Superior temporal gyrus (tissue), 1 donor: Measurements from ENCODE around the gene POLN.

Experiments used
- DNase-seq: peaks from one replicate; pipeline ENCODE4 v3.0.0-alpha.2; 2016; ENCODE audit errors: extremely low spot score

Gene POLN

DNA sequence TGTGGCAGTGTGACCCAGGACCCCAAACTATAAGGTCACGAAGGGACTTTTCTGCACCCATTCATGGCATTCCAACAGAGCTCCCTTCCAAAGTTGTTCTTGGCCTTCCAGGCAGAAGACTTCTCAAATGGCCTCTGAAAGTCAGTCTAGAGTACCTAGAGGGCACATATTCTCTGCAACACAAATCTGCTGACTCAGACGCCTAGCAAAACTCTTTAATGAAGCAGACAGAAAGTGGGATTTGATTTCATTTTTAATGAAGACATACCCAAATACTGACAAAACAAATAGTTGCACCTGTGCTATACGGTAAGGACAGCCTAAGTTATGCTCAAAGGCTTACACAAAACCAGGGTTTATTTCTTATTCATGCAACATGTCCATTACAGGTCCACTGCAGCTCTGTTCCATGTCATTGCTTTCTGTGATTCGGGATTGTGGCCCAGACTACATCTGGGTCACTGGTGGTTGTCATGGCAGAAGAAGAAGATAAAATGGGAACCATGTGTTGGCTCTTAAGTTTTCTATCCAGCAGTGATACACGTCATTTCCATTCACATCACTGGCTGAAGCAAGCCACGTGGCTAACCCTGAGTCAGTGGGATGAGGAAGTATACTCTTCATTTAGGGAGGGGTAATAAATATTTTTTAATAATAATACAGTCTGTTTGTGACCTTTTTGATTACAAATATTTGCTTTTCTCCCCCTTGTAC is 125.1 kb downstream of the POLN start:
- no peak for DNase-seq

DNA sequence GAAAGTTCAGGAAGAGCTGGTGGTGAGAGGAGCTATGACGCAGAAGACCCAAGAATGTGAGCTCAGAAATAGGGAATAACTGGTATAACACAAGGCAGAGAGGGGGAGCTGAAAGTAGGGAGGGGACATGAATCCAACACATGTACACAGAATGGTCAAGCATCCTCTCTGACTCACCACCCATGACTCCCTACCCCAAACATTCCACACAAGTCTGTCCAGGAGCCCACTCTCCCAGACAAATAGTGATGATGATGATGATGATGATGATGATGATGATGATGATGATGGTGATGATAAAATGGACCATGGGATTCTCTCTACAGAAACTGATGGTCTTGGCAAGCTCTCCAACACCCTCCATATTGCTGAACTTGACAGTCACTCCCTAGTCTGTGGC is 136.4 kb downstream of the POLN start:
- DNase-seq: no peak

DNA sequence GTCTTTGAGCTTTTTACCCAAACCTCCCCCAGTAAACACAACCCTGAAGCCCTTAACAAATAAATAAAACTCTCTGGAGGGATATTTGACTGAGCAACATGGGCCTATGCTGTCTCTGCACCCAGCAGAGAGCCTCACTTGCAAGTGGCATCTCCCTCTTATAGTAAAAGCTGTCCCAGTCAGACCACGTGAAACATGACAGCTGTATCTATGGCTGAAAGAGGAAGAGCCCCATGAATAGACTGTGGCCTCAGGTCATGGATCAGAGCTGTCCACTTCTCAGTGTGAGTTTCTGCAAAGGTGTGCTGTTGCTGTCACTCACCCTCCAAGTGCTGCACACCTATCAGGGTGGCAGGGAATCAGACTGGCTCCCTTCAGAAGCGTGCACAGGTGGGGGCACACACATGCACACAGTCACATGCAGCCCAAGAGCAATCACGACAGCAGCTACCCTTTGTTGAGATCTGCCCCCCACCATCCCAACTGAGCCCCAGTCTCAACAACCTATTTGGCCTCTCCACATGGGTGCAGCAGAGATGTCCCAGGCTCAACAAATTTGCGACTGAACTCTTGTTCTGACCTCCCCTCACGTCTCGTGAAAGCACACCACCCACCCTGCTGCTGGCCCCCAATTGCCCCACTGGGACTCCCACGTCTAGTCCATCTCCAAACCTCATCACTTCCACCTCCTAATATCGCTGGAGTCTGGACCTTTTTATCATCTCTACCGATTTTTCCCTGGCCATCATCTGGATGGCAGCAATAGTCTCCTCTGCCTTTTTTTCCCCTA is 137.2 kb downstream of the POLN start:
- DNase-seq: no peak

DNA sequence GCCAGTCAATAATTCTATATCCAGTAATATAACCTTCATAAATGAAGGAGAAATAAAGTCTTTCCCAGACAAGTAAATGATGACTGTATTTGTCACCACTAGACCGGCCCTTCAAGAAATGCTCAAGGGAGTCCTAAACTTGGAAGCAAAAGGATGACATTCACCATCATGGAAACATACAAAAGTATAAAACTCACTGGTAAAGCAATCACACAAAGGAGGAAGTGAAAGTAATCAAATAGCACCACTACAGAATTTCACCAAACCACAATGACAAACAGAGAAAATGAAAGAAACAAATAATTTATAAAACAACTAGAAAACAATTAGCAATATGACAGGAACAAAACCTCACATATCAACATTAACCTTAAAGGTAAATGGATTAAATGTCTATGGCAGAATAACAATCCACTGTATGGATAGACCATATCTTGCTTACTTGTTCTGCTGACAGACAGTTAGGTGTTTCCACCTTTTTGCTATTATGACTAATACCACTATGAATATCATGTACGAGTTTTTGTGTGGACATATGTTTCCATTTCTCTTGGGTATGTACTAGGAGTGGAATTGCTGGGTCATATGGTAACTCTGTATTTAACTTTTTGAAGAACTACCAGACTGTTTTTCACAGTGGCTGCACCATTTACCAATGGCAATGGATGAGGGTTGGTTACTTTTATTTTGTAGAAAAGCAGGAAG is 137.9 kb downstream of the POLN start:
- no peak for DNase-seq

DNA sequence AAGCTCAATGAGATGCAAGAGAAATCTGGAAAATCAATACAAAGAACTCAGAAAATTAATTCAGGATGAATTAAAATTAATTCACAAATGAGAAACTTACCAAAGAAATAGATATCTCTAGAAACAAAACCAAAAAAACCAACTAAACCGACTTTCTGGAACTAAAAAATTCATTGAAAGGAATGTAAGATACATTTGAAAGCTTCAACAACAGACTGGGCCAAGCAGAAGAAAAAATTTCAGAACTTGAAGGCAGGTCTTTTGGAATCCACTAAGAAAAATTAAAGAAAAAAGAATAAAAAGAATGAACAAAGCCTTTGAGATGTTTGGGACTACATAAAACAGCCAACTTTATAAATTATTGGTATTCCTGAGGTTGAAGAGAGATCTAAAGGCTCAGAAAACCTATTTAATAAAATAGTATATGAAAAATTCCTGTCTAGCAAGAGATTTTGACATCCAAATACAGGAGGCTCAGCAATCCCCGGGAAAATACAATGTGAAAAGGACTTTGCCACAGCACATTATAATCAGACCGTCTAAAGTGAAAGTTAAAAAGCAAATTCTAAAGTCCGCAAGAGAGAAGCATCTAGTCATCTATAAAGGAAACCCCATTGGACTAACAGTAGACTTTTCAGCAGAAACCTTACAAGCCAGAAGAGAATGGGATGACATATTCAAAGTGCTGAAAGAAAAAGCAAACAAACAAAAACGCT is 138.6 kb downstream of the POLN start:
- DNase-seq: no peak

DNA sequence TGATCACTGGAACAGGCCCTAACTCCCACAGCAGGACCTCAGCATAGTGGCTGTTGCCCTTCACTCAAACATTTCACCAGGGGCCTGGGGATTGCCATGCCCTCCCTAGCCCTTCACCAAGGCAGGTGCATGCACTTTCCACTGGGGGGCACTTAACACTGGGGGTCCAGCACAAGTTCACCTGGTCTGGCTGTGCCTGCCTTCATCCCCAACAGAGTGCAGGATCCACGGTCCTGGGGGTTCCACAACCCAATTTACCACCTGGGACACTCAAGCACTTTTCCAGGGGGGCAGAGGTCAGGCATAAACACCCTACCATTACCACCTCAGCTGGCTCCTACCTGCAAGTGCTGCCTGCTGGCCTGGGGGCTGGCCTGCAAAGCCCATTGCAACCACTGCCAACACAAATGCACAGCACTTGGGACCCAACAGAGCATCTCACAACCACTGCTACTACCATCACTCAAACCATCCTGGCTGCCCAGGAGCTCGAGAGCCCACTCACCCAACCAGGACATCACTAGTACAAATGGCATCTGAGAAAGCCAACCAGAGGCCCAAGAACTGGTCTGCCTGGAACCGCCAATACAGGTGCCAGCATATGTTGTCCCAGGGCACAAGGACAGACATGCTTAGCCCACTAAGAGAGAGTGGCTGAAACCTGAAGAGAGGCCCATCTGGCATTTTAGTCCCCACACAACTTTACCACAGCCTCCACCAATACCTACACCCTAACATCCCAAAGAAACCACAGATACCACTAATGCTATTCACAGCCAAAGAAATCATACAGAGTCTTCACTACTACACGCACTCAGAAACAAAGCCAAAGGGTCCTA is 139.7 kb downstream of the POLN start:
- DNase-seq: no peak

DNA sequence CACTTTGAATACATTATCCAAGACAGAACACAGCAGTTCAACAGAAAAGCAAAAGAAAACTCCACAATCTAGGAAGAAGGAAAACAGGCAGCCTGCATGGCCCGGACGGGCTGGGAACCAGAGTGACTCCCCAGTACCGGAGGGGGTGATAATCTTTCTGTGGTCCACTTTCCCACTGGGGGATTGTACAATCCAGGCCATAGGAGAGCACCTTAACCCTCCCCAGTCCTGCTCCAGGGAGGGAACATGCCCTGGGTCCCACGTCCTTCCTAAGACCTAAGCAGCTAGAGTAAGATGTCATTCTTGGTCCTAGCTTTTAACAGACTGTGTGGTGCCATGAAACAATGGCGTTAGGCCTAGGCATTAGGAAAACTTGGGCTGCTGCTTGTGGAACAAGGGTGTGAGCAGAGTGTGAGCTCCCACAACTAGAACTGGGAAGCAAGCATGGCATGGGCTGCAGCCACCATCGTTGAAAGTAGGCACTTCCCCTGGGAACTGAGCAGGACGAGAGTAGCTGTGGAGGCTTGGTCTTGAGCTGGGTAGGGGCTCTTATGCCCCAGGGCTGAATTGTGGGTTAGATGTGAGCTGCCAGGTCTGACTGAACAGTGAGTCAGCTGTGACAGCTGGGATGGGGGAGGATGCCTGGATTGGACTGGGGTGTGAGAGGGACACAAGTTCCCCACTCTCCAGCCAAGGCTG is 140.4 kb downstream of the POLN start:
- DNase-seq: no peak

DNA sequence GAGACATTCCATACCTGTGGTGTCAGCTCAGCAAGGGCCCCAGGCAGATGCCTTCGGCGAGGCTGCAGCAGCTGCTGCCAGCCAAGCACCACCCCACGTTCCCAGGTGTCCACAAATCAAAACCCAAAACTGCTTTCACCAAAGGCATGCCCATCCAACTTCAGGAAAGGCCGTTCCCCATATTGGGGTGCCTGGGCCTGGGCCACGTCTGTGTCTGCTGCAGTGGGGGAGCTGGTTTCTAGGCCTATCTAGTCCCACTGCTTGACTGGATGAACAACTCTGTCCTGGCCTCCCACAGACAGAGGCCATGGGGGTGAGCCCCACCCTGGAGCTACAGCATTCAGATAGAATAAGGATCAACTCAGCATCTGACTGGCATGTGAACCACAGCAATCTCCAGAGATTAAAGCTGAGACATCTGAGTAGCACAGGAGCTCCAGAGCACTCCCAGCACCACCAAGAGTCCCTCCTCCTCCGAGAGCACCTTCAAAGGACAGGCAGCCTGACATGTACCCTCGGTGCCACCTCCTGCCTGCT is 145.8 kb downstream of the POLN start:
- no peak for DNase-seq

DNA sequence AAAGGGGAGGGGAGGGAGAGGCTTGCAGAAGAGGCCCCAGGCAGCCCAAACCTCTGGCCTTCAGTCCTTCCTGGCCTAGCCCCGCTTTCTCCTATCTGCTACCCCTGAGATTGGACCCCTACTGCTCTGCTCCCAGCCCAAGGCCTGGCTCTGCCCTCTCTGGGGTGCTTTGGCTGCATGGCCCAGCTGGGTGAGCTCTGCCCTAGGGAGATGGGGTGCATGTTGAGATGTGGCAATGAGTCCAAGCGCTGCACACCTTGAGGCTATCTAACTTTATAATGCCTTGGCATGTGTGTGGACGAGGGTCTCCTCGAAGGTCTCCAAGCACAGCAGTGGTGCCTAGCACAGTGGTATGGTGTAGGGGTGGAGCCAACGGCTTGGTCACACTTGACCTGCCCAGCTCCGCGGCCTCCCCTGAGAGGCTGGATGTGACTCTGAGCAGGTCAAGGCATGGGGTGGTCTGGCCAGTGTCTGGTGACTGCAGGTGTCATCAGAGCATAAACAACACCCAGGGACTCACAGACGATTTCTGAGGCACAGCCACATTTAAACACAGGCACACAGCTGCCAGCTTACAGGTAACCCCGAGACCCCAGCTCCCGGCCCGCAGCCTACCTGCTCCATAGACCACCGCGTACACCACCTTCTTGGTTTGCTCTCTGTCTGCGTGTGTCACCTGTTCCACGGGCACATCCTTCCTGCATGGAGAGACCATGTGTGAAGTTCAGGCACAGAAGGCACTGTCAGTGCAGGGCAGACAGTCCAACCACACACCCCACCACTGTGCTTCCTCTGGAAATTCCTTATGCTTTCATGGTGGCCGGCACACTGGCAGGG is 146.5 kb downstream of the POLN start:
- no peak for DNase-seq

DNA sequence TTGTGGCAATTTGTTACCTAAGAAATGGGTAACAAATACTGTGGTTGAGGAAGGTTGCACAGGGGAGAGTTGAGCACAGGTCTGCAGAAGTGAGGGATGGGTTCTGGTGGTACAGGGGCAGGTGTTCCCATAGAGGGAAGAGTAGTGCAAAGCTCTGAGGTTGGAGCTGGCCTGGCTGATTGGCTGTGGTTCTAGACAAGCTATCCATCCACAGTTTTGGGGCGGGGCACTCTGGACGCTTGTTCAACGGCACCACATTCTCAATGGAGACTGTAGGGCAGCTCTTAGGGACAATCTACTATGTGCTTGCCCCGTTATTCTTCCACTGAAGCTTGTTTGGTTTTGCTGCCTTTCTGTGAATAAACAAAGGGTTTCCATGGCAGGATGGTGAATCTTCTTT is 147.4 kb downstream of the POLN start:
- no peak for DNase-seq

DNA sequence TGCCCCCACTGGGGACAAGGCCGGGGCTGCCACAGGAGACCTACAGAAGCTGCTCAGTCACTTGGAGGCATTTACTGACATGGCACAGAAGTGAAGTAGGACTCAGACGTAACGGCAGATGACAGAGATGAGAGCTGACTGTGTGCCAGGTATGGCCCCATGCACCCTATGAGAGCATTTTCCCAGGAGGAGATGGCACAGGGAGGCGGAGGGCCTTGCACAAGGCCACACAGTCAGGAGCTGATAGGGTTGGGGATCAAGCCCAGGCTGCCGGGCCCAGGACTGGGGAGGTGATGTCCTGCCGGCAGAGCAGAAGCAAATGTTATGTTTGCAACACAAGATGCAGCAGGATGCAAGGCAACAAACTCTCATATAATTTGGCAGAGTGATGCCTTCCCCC is 148.7 kb downstream of the POLN start:
- DNase-seq: no peak

DNA sequence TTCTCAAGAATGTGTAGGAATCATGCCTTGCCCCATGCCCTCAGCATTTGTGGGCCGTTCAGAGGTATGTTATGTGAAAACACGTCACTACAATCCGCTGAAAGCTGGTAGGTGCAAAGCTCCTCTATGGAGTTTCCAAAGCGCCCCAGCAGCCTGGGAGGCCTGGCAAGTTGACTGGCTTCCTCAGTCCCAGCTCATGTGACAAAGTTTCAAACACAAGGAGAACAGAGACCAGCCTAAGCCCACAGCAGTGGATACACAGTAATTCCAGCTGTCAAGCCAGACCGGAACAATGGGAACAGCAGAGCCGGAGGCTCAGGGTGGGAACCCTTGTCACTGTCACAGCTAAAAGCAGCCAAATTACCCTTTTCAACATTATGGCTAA is 149.3 kb downstream of the POLN start:
- no peak for DNase-seq

DNA sequence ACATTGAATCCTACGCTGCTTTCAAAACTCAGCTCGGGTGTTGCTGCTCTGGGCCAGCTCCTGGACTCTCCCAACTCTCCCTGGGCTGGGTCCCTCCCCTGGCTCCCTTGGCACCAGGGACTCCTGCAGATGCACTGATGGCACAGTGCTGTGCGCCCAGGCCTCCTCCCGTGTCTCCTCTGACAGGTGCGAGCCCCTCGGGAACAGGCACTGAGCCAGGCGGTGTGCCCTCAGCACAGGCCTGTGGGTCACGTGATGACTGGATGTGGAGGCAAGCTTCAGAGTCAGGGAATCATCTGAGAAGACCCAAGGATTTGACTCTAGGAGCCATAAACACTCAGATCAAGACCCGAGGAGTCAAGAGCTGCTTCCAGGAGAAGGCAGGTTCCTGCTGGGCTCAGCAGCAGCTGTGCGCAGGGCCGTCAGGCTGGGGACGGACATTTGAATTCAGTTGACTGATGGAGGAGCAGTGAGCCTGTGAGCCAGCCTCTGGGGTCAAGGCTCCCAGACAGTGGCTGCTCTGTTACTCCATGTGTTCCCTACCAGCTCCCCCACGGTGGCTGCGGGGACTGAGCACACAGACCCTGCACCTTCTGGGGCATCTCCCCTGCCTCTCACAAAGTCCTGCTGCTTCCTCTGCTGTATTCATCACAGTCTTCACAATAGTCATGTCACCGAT is 149.8 kb downstream of the POLN start:
- DNase-seq: no peak

DNA sequence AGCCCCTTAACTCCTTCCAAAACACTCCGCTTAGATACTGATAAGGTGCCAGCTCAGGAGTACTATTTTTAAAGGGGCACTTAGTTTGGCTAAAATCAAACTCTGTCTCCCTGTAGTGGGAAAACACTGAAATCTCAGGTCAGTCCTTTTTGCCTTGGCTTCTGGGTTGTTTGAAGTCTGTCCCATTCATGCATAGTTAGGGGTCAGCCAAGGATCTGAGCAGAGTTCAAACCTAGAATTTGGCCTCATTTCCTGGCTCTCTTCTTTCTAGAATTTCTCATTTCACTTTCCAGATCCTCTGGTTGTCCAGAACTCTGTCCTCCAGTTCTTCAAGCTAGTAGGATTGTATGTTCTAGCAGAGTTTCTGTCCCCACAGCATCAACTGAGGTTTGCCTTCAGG is 151.3 kb downstream of the POLN start:
- no peak for DNase-seq

DNA sequence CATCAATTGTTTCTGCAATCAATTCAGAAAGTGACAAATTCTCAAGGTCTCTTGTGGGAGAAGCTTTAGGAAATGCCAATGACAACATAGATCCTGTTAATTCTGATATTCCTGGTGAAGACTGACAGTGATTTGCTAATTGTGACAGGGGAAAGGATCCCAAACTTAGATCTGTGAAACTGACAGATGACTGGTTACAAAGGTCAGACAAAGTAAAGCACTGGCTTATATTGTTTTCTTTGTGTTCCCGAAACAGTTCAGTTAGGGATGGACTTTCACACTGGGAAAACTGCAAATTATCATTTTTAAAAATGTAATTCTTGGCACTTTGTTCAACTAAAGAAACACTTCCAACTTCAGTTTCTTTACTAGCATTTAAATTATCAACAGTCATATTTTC is 152.7 kb downstream of the POLN start:
- DNase-seq: no peak

DNA sequence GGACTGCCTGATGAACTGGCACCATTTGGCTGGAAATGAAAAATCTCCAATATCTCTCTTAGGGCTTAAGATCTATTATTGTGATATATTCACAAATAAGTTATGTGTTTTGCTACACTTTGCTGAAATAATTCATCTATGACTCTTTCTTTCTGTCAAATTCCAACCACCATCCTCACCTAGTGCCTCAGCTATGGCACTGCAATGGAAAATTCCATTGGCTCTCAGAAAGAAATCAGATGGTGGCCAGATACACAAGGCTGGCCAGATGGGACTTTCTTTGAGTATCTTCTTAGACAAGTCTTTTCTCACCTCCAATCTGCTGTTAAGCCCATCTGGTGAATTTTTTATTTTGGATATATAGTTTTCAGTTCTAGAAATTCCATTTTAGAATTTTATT is 154.8 kb downstream of the POLN start:
- DNase-seq: no peak

DNA sequence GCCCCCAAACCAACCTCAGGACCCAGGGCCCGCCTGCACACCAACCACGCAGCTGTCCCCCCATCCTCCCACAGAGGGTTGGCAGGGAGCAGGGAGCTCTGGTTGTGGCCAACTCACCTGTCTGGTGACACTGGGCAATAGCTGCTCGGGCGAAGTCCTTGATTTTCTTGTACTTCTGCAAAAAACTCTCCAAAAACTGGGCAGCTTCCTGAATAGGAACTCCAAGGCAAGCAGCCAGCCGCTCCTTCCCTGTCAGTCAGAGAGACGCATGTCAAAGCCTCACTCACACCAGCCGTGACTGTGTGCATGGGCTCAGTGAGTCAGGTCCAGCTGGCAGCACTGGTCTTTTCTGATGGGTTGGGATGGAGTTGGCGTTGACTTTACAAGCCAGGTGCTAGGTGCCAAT is 156.4 kb downstream of the POLN start:
- DNase-seq: no peak

DNA sequence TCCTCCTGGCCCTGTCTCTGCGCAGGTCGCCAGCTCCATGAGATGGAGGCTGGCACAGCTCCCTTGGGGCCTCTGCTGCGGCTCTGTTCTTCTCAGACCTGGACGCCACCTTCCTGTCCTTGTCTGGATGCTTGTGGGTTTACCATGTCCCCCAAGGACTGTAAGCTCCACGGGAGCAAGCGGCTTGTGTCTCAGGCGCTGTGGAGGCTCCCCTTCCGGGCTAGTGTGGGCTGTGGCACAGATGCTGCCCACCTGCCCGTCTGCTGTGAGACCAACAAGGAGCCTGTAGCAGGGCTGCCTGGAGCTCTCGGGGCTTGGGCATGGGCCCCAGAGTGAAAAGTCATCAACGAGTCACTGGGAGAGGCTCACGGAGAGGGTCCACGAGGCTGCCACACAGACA is 157.6 kb downstream of the POLN start:
- DNase-seq: no peak

DNA sequence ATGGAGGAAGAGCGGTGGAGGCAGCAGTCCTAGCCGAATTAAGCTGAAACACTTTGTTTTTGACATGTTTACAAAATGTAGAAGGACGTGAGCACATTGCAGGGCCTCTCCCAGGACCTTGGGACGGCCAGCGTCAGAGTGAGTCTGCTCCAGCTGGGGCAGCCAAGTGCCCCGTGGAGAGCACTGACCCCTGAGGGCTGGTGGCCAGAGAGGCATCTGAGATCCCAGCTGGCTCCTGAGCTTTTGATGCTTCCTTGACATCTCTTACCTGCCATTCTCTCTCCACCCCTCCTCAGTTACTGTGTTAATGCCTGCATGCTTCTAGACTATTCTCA is 158.1 kb downstream of the POLN start:
- no peak for DNase-seq
